NCI-H345 (cell line): ENCODE data around the gene NELL1.

Experiments used
- DNase-seq: peaks from one replicate; lab custom pipeline; 2025; lab: John Stamatoyannopoulos, UW

NELL1 gene

GRCh38 chr11:21346361-21346760 lies 677.0 kb downstream of the NELL1 start:
- DNase-seq, result no peak

- no peak for DNase-seq
Measured at GRCh38 chr11:21350613-21351012, 681.2 kb downstream of the NELL1 start.

DNA sequence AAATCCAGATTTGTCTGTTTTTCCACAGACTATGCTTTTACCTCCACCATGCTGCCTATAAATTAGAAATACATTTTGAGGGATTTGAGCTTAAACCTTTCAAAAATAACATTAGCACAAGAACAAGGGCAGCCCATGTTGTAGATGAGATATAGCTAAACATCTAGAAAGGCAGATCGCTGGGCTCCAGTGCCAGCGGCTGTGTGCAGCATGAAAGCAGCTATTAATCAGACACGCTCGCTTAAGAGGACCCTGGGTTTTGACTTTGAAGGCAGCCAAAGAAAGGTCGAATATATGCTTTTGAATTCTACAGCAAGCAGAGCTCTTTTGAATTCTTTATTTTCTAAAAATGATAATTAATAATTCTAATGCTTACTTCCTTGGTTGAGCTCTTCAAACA lies 684.0 kb downstream of the NELL1 start:
- DNase-seq, result no peak

- DNase-seq, result no peak
Measured at GRCh38 chr11:21364866-21365624, 695.7 kb downstream of the NELL1 start.

DNA sequence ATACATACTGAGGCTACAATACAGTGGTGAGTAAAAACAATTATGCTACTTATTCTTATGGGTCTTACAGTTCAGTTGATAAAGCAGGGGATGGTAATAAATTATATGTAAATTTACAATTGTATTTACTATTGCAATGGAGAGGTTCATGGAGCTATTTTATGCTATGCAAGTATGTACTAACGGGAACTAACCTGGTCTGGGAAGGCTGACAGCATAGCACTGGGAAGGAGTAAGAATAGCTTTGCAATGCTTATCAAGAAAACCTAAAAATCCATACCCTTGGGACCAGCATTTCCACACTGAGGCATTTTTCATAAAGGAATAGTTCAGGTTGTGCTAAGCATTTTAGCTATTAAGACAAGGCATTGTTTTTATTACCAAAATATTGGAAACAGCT lies 700.6 kb downstream of the NELL1 start:
- no peak for DNase-seq

GRCh38 chr11:21371044-21371443 lies 701.7 kb downstream of the NELL1 start:
- no peak for DNase-seq

DNA sequence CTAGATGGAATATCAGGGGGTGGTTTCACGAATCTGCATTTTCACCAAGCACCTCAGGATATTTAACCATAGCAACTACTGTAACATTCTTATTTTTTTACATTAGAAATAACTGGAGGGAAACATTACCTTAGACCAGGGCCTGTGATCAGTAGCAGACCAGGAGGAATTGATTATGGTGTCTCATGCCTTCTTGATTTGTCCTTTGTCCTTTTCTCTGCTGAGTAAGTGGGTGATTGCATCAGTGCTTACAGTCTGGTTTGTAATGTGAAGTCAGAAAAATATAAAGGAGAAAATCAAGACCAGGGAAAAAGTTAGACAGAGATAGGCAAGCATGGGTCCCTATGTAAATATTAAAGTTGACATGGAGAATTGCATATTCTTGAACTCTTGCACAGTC lies 703.3 kb downstream of the NELL1 start:
- no peak for DNase-seq

GRCh38 chr11:21374376-21374775 lies 705.0 kb downstream of the NELL1 start:
- DNase-seq, result no peak

DNA sequence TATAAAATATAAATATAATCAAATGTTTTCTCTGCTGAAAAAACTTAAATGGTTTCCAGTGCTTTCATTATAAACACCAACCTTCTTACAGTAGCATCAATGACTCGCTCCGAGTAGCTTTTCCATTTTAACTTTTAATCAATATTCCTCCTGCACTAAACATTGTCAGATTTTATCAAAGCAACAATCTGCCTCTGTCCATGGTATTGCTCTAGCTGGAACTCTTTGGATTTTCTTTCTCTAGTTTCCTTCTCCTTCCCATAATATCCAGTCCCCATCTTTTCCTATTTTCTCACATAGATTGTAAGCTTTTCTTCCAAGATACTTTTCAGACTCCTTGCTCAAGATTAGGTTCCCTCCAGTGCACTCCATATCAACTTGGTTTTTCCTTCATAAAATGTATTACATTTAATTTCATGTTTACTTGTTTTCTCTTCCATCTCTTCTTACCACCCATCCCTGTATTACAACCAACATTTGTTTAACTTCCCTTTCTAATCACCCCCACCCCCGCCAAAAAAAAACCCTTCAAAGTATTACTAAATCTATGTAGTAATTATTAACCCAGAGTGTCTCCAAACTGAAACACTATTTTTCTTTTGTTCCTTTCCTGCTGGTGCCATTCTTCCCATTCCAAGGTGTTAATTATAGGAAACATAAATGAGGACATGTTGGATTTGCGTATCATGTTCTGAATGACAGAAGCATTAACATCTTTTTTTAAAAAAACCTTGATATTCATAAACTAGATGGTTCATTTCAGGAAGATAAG lies 716.5 kb downstream of the NELL1 start:
- no peak for DNase-seq

- no peak for DNase-seq
Measured at GRCh38 chr11:21390430-21390829, 721.0 kb downstream of the NELL1 start.

DNA sequence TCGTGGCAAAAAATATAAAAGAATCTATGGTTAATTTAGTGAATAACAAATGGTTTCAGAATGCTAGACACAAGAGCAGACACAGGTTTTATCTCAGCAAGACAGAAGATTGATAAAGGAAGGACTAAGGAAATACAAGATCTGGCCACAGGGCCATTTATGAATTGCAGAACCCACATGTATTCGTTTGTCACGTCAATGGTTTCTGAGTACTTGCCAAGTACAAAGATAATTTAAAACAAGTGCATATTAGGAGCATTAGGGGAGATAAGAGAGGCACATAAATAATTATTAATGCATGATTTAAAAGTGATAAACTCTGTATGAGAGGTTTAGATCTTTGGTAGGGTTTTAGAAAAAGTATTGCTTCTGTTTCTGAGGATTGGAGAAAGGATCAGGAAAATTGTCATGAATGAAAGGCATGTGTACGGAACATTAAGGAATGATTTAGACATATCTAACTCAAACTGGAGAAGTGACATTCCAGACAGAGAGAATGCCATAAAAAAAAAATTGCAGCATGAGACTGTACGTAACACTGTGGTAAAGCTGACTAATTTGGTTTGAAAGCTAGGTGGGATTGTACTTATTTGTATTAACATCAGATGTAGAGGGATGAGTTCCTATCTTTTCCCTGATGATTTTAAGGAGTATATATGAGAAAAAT lies 727.1 kb downstream of the NELL1 start:
- DNase-seq, result no peak

GRCh38 chr11:21398195-21398594 lies 728.8 kb downstream of the NELL1 start:
- no peak for DNase-seq

GRCh38 chr11:21401496-21401895 lies 732.1 kb downstream of the NELL1 start:
- DNase-seq, result no peak

DNA sequence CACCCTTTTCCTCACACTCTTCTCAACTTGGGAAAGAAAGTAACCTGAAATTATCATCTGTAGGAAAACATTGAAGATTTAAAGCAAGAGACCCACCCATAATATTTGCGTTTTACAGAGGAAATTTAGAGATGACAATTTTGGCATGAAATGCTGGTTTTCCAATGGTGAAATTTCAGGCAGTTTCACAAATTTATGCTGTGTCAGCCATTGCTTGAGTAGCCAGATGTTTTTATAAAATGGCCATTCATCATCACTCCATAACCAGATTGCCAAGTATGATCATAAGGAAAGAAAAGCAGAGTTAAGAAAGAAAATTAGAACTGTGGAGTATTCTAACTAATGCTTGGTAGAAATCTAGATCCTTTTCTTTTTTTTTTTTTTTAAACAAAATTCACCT lies 732.9 kb downstream of the NELL1 start:
- no peak for DNase-seq

GRCh38 chr11:21403069-21403468 lies 733.7 kb downstream of the NELL1 start:
- no peak for DNase-seq

DNA sequence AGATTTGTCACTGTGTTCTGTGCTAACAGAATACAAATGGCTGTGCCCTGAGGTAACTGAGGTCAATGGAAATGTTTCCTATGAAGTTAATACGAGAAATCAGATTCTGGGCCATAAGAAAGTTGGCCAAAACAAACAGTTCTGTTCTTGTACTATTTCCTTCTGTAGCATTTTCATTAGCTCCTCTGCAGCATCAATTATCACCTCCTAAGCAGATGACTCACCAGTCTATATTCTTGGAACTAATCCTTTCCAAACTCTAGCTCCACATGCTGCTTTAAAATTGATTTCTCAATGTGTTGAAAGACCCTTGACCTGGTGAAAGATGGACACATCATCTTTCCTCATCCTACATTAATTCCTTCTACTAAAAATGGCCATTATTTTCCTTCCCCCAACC lies 736.0 kb downstream of the NELL1 start:
- DNase-seq, result no peak

- DNase-seq, result no peak
Measured at GRCh38 chr11:21410513-21410912, 741.1 kb downstream of the NELL1 start.

DNA sequence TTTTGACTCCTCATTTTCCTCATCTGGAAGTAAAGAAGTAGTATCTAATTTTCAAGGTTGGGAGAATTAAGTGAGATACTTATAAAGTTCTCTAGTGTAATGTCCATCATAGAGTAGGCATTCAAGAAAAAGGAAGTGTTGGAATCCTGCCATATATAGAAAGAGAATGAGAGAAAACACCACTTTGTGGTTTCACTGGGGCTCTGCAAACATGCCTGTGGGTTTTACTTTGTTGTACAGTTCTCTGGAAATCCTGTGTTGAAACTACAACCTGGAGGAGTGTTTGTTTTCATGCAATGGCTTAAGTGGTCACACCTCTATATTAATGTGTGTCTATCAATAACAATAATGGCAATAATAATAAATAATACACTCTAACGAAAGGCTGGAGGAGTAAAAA lies 741.7 kb downstream of the NELL1 start:
- no peak for DNase-seq

GRCh38 chr11:21411597-21411996 lies 742.2 kb downstream of the NELL1 start:
- no peak for DNase-seq

DNA sequence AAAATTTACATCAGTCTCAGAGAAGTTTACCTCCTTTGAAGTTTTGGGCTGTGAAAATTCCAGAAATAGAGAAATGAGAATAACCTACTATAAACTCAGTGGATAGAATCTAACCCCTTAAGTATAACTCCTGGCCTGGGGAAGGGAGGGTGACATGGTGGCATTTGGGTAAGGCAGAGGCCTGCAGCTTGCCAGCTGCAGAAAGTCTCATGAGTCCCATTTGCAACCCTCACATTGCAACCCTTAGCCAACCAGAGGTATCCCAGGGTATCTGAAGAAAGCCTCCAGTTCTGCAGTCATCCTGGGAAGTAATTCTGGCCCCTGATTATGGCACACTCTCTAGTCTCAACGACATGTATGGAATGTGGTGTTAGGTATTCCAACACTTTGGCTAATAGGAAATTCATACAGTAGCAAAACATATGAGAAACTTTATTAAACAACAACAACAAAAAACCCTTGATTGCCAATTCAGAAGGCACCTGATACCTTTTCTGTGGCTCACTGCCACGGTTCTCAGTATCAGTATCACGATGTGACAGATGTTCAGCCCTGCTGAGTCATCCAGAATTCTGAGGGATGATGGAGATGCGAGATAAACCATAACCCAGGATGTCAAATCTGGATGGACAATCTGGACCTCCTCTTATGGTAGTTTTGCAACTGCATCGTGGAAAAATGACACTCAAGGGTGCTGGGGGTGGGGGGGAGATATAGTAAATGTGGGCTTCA lies 743.4 kb downstream of the NELL1 start:
- no peak for DNase-seq

DNA sequence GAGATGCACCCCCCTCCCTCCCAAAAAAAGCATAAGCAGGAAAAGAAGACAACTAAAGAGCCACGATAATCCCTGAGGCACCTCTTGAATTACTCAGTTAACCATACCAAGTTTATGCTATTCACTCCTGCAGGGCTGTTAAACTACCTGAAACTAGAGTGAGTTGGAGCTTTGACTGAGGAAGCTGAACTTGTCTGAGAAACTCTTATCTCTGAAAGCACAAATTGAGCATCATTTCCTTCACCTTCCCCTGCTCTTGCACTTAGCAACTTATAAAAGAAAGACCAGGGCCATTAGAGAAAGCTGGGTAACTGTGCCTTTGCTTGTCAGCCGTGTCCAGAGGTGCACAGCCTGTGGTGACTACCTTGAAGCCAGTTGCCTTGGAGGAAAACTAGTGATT lies 745.6 kb downstream of the NELL1 start:
- DNase-seq, result no peak

DNA sequence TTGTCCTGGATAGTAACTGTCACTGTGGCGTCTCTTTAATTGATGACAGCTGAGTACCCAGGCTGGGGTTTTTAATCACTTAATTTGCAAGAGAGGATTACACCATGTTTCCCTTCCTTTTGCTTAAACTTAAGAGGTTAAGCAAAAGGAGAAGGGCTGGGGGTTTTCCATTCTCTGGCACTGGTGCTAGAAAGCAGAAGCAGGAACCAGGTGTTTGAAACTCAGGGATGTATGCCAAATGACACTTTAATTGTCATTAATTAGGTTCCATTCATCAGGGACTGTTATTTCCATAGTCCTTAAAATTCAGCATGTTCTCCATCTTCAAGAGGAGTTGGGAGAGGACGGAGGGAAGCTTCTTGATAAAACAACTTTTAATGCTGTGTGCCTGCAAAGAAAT lies 746.2 kb downstream of the NELL1 start:
- no peak for DNase-seq
